GM21360 (cell line): ENCODE data around the gene NSMCE1.
"Not testable (repeated sequence)": the region's sequence is repeated elsewhere in the genome, so short reads cannot be mapped to it uniquely, and the experiment has no call there.

Source experiments
- ATAC-seq: cut with Tn5 transposase; IDR thresholded peaks from one replicate; pipeline ENCODE4 v1.9.1; 2021; ENCODE audit warnings: mild to moderate bottlenecking, moderate library complexity; ENCODE audit not compliant: unreplicated experiment

The NSMCE1 gene

GRCh38 chr16:27220527-27220926 is 48.0 kb downstream of the NSMCE1 start:
- ATAC-seq: no peak

- no peak for ATAC-seq
Measured at GRCh38 chr16:27220120-27220519, 48.5 kb downstream of the NSMCE1 start.

- no peak for ATAC-seq
Measured at GRCh38 chr16:27219161-27219560, 49.4 kb downstream of the NSMCE1 start.

- no peak for ATAC-seq
Measured at GRCh38 chr16:27218756-27219155, 49.8 kb downstream of the NSMCE1 start.

GRCh38 chr16:27217256-27217655 is 51.3 kb downstream of the NSMCE1 start:
- no peak for ATAC-seq

- ATAC-seq: no peak
Measured at GRCh38 chr16:27216297-27216885, 52.2 kb downstream of the NSMCE1 start.

- ATAC-seq: no peak
Measured at GRCh38 chr16:27215660-27216059, 52.9 kb downstream of the NSMCE1 start.

- ATAC-seq: no peak
Measured at GRCh38 chr16:27214084-27214961, 54.2 kb downstream of the NSMCE1 start.

GRCh38 chr16:27211026-27211425 is 57.5 kb downstream of the NSMCE1 start:
- no peak for ATAC-seq

GRCh38 chr16:27210174-27210573 is 58.4 kb downstream of the NSMCE1 start:
- ATAC-seq: no peak

GRCh38 chr16:27209591-27209990 is 59.0 kb downstream of the NSMCE1 start:
- no peak for ATAC-seq

- no peak for ATAC-seq
Measured at GRCh38 chr16:27208796-27209195, 59.8 kb downstream of the NSMCE1 start.

GRCh38 chr16:27208081-27208680 is 60.4 kb downstream of the NSMCE1 start:
- no peak for ATAC-seq

GRCh38 chr16:27207121-27207520 is 61.5 kb downstream of the NSMCE1 start:
- not testable (repeated sequence) for ATAC-seq

- no peak for ATAC-seq
Measured at GRCh38 chr16:27205423-27206065, 63.0 kb downstream of the NSMCE1 start.

- no peak for ATAC-seq
Measured at GRCh38 chr16:27204312-27204915, 64.2 kb downstream of the NSMCE1 start.

GRCh38 chr16:27203507-27204311 is 64.9 kb downstream of the NSMCE1 start, which contains the start of gene KDM8:
KDM8 (plus strand) TSS chr16:27203526; CDS start chr16:27210124, 6,598 bp downstream.
- peak; percentile 80 for ATAC-seq

- peak; percentile 53 for ATAC-seq
Measured at GRCh38 chr16:27202923-27203506, 65.6 kb downstream of the NSMCE1 start.

- not testable (repeated sequence) for ATAC-seq
Measured at GRCh38 chr16:27200914-27201313, 67.7 kb downstream of the NSMCE1 start.

- ATAC-seq: no peak
Measured at GRCh38 chr16:27199736-27200135, 68.8 kb downstream of the NSMCE1 start.
